ENCODE measurements around the gene SPNS2.

- TF ChIP-seq, protein P1, sequence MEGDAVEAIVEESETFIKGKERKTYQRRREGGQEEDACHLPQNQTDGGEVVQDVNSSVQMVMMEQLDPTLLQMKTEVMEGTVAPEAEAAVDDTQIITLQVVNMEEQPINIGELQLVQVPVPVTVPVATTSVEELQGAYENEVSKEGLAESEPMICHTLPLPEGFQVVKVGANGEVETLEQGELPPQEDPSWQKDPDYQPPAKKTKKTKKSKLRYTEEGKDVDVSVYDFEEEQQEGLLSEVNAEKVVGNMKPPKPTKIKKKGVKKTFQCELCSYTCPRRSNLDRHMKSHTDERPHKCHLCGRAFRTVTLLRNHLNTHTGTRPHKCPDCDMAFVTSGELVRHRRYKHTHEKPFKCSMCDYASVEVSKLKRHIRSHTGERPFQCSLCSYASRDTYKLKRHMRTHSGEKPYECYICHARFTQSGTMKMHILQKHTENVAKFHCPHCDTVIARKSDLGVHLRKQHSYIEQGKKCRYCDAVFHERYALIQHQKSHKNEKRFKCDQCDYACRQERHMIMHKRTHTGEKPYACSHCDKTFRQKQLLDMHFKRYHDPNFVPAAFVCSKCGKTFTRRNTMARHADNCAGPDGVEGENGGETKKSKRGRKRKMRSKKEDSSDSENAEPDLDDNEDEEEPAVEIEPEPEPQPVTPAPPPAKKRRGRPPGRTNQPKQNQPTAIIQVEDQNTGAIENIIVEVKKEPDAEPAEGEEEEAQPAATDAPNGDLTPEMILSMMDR (IDR thresholded peaks at IDR 0.05) = no peak
- no peak for TF ChIP-seq POLR2AphosphoS5 (IDR thresholded peaks at IDR 0.05; ENCODE audit: low read depth, low read length)
- TF ChIP-seq, protein P2, sequence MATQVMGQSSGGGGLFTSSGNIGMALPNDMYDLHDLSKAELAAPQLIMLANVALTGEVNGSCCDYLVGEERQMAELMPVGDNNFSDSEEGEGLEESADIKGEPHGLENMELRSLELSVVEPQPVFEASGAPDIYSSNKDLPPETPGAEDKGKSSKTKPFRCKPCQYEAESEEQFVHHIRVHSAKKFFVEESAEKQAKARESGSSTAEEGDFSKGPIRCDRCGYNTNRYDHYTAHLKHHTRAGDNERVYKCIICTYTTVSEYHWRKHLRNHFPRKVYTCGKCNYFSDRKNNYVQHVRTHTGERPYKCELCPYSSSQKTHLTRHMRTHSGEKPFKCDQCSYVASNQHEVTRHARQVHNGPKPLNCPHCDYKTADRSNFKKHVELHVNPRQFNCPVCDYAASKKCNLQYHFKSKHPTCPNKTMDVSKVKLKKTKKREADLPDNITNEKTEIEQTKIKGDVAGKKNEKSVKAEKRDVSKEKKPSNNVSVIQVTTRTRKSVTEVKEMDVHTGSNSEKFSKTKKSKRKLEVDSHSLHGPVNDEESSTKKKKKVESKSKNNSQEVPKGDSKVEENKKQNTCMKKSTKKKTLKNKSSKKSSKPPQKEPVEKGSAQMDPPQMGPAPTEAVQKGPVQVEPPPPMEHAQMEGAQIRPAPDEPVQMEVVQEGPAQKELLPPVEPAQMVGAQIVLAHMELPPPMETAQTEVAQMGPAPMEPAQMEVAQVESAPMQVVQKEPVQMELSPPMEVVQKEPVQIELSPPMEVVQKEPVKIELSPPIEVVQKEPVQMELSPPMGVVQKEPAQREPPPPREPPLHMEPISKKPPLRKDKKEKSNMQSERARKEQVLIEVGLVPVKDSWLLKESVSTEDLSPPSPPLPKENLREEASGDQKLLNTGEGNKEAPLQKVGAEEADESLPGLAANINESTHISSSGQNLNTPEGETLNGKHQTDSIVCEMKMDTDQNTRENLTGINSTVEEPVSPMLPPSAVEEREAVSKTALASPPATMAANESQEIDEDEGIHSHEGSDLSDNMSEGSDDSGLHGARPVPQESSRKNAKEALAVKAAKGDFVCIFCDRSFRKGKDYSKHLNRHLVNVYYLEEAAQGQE (IDR thresholded peaks at IDR 0.05; ENCODE audit: insufficient read depth in 1 of 2, low read depth in 2 of 2, low read length in 1 of 2) = no peak
These were observed 1.5 kb downstream of the SPNS2 start for GRCh38 chr17:4500191-4500571.

Measured in Panc1 (cell line).